Uterus (tissue), 2 donors: Measurements from ENCODE around the gene PIWIL4.

Experiments used
- CTCF ChIP-seq, 4 experiments: fragments of 200-600 bp in 2 of 4; fragments of 450-650 bp in 2 of 4; sonication (generic) in 2 of 4; IDR thresholded peaks; one replicate each; pipeline ENCODE4 v1.5.1; 2016 to 2019; ENCODE audit warnings: antibody characterized with exemption in 4 of 4, mild to moderate bottlenecking in 2 of 4, moderate library complexity in 1 of 4
- POLR2A ChIP-seq, 2 donors: fragments of 450-650 bp; IDR thresholded peaks; one replicate each; pipeline ENCODE4 v1.6.1; 2016; ENCODE audit warnings: antibody characterized with exemption in 2 of 2, mild to moderate bottlenecking in 1 of 2, moderate library complexity in 1 of 2

GRCh38 chr11:94546162-94546470, 21.1 kb upstream of the PIWIL4 start:
- no peak for TF ChIP-seq POLR2A (IDR thresholded peaks at IDR 0.05)
- no peak for TF ChIP-seq CTCF (IDR thresholded peaks at IDR 0.05)
